D721Med (cell line): ENCODE data around the gene MOGAT3.

ENCODE experiments used
- DNase-seq: peaks from one replicate; pipeline ENCODE4 v3.0.0; 2011; ENCODE audit warnings: low spot score; ENCODE audit not compliant: insufficient read length
- FAIRE-seq: peaks from 2 replicates; lab custom pipeline; 2011; peaks lifted over from hg19 to GRCh38; lab: Jason Lieb, UNC
- CTCF ChIP-seq: IDR thresholded peaks from 2 replicates; pipeline ENCODE4 v1.5.1; 2012; ENCODE audit warnings: mild to moderate bottlenecking, control low read depth; ENCODE audit not compliant: insufficient read depth; ENCODE audit errors: missing control alignments

MOGAT3 gene

GRCh38 chr7:101170617-101171441 is 30.0 kb downstream of the MOGAT3 start:
- FAIRE-seq (no peak), DNase-seq (no peak)
- no peak for TF ChIP-seq CTCF

- DNase-seq, result peak; percentile 77
- no peak for FAIRE-seq
- TF ChIP-seq CTCF, result peak; percentile 73
Measured at GRCh38 chr7:101169838-101170551, 30.8 kb downstream of the MOGAT3 start.

- FAIRE-seq (no peak), DNase-seq (no peak)
- no peak for TF ChIP-seq CTCF
Measured at GRCh38 chr7:101169110-101169837, 31.6 kb downstream of the MOGAT3 start.

- TF ChIP-seq CTCF, result no peak
- no peak for DNase-seq
- FAIRE-seq, result no peak
Measured at GRCh38 chr7:101168412-101169049, 32.3 kb downstream of the MOGAT3 start.

GRCh38 chr7:101167645-101168411 is 33.0 kb downstream of the MOGAT3 start:
- FAIRE-seq (no peak), DNase-seq (no peak)
- no peak for TF ChIP-seq CTCF

GRCh38 chr7:101166909-101167644 is 33.8 kb downstream of the MOGAT3 start:
- no peak for TF ChIP-seq CTCF
- DNase-seq (no peak), FAIRE-seq (no peak)
